Activated CD4-positive, alpha-beta T cell treated with anti-CD3 and anti-CD28 coated beads, Interleukin-2, amount 50 U/mL, for 1 hour (primary cell): Measurements from ENCODE around the gene SRSF9.
"Not testable (repeated sequence)": the region's sequence is repeated elsewhere in the genome, so short reads cannot be mapped to it uniquely, and the experiment has no call there.

Experiments
- DNase-seq: peaks from one replicate; pipeline ENCODE4 v3.0.0-alpha.2; 2020

The SRSF9 gene, protein sequence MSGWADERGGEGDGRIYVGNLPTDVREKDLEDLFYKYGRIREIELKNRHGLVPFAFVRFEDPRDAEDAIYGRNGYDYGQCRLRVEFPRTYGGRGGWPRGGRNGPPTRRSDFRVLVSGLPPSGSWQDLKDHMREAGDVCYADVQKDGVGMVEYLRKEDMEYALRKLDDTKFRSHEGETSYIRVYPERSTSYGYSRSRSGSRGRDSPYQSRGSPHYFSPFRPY

DNA sequence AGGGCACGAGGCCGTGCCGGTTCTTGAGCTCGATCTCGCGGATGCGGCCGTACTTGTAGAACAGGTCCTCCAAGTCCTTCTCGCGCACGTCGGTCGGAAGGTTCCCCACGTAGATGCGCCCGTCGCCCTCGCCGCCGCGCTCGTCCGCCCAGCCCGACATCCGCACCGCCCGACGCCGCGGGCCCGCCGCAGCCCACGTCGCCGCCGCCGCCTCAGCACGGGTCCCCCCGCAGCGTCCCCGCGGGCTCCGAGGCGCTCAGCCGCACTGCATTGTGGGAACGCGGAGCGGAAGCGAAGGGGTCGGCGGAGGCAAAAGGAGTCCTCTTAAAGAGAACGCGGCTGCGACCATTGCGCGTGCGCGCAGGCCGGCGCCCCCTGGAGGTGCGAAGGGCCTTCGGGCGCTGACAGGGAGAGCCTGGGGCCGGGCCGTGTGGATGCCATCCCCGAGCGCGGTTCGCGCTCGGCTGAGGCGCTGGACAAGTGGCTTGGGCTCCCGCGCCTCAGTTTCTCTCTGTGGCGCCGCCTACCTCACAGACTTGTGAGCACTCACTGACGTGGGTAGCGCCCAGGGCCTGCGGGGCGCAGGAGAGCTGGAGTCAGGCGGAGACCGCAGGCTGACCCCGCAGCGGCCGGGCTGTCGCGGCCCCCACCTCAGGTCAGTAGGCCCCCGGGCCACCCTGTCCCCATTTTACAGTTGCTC is at the start of gene SRSF9:
SRSF9 (minus strand) TSS at position 299 of the 700 bp plus-strand sequence; CDS start at position 160, 139 bp downstream.
- peak; percentile 96 for DNase-seq

DNA sequence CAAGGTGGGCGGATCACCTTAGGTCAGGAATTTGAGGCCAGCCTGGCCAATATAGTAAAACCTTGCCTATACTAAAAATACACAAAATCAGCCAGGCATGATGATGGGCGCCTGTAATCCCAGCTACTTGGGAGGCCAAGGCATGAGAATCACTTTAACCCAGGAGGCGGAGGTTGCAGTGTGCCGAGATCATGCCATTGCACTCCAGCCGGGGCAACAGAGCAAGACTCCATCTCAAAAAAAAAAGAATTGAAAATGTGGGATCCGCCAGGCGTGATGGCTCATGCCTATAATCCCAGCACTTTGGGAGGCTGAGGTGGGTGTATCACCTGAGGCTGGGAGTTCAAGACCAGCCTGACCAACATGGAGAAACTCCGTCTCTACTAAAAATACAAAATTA is 49.8 kb upstream of the SRSF9 start:
- not testable (repeated sequence) for DNase-seq

DNA sequence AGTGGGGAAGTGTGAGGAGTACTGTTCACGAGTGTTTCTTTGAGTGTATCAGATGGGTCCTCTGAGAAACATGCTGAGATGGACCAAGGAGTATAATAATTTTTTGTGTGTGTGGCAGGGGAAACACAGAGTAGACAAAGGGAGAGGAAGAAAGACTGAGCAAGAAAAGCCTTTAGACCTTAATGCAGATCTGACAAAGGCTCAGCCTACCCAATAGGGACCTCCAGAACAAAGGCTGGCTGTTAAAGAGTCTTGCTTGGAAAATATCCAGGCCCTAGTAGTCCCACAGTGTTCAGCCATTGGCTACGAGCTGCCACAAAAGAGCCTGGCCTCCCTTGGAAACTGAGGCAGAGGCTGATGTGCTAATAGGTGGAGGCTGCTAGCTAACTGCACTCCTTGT is 45.9 kb upstream of the SRSF9 start:
- DNase-seq = no peak

DNA sequence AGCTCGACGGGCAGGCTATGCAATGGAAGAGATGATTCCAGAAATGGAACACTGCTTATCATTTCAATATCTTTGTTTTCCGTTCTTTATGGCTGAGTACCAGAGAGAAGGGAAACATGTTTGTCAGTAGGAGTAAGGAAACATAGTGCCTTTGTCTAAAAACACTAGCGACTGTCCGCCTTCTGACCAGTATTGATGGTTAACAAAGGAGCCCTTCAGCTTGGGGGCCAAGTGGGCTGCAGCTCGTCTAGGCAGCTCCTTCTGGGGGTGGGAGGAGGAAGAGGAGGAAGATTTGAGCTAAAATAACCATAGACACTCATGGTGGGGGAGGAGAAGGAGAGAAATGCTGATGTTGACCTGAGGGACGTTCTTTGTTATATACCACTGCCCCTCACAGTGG is 44.5 kb upstream of the SRSF9 start:
- no peak for DNase-seq

DNA sequence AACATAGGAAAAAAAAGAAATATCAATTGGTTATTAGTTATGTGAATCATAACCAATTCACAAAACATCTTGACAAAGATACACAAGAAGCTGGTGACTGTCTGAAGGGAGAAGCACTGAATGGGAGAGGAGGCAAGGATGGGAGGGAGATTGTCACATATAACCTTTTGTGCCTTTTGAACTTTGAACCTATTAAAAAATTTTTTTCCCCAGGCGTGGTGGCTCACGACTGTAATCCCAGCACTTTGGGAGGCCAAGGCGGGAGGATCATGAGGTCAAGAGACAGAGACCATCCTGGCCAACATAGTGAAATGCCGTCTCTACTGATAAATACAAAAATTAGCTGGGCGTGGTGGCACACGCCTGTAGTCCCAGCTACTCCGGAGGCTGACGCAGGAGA is 39.0 kb upstream of the SRSF9 start:
- no peak for DNase-seq

DNA sequence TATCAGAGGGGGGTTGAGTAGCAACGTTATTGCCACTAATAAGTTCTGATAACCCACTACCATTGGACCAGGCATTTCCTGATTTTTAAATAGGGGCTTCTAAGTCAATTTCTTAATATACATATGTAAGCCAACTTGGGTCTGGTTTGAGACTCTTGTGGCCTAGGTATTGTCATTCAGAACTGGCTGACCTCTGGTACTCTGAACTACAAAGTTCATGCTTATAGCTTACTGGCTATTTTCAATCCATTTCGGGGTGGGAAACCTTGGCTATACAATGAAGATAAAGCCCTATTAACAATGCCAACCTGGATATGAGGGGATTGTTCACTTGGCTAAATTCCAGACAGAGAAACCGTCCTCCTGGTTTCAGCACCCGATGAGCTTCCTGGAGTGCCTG is 35.0 kb upstream of the SRSF9 start:
- DNase-seq = no peak

DNA sequence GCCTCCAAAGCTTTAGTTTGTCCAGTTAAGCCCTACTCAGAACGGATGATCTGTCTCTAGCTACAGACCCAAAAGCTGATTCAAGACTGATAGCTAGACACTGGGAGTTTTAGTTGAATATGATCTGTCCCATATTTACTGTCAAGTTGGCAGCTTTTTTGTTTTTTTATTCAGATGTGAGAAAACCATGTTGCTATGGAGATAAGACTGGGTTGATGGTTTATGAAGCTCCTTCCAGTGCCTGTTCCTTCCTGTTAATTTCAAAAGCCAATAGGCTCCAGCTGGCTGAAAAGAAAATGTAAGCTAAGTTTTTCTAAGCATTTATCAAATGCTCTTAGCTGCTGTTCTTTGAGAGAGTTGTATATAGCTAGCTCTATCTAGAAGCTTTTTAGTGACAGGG is 31.0 kb upstream of the SRSF9 start:
- no peak for DNase-seq

DNA sequence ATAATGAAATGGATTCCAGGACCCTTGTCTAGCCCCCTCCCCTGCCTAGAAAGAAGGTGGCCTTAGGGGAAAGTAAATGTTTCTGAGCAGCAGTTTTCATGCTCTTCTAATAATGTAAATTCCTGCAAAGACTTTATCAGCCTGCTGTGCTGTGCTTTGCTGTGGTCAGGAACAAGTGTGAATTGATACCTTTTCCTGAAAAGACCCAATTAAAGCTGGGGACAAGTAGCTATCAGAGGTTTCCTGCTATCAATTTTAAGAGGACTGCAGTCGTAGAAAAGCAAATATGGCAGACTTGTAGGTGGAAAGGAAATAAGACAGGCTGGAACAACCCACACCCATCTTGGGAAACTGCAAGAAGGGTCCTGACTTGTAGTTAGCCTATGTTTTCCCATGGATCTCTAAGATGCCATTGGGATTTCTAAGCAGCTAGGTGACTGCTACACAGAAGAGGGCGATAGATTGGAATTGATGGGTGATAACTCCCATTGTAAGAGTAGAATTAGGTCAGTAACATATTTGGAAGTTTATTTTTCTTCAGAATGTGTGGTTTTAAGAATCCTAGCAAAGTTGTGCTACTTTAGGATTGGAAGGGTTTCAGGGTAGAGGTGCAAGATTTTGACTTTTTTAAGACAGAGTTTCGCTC is 29.4 kb upstream of the SRSF9 start:
- no peak for DNase-seq

DNA sequence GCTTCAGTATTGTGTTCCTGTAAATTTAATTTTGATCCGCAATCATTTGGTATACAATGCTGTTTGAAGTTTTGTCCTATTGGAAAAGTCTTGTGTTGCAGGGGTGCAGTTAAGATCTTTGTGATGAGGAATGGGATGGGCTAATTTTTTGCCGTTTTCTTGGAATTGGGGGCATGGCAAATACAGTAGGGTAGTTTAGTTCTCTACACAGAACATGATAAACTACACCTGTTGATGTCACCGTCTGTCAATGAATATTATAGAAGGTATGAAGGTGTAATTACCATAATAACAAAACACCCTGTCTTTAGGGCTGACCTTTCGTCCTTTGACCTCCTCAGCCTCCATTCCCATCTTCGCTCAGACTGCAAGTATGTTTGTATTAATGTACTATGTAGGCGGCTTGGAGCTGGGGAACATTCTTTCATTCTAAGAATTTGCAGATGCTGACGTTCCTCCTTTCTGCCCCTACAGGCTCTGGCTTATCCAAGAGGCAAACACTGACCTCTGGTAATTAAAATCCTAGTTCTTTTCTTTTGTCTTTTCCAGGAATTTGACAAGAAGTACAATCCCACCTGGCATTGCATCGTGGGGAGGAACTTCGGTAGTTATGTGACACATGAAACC is 28.1 kb upstream of the SRSF9 start:
- DNase-seq = no peak

DNA sequence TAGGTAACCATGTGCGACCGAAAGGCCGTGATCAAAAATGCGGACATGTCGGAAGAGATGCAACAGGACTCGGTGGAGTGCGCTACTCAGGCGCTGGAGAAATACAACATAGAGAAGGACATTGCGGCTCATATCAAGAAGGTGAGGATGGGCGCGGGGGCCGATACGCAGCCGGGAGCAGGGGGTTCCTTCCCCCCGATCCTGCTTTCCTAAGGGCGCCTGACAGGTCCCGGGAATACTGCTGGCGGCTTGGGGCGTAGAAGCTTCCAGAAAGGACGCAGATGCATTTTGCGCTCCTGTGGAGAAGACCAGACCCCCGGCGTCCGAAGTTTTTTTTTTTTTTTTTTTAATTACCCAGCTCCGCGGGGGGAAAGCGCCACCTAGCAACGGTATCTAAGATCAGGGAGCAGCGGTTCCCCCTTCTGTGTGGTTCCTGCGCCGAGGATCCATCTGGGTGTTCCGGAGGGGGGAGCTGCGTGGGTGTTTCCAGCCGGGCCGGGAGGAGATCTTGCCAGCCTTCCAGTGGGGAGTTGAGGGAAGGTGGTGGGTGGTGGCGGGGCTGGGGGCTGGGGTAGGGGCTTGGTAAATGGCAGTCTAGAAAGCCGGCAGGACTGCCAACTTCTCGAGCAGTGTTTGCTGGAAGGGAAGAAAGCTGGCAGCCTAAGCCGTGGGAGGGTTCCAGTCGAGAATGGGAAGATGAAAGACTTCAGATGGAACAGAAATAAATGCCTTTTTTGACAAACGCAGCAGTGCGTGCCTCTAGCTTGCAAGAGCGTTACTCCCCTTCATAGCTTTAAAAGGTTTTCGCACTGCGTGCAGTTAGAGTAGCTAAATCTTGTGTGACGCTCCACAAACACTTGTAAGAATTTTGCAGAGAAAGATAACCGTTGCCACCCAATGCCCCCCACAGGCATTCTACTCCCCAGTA is 27.1 kb upstream of the SRSF9 start:
- DNase-seq = peak; percentile 38

DNA sequence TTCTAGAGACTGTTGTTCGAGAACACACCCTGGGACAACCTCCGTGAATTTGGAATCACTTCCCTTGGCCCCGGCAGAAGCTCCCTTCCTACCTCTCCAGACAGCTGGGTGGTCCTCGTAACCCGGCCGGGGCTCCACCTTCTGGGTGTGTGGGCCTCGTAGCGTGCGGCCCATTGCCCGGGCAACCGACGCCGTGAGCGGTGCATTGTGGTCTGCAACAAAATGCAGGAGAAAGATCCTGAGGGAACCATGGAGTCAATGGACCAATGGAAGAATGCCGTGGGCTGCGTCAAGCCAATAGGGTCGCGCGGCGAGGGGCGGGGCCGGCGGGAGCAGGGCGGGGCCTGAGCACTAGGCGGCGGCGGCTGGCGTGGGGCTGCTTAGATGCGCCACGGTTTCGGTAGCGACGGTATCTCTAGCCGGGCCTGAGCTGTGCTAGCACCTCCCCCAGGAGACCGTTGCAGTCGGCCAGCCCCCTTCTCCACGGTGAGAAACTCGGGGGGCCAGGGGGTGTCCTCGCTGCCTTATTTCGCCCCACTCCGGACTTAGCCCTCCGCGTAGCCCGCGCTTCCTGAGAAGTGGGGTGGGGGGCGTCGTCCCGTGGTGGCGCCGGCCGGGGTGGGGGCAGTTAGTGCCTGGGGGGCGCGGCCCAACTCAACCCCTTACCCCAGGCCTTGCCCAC is 26.3 kb upstream of the SRSF9 start, which contains the start of gene DYNLL1:
DYNLL1 (plus strand) TSS at position 383 of the 682 bp plus-strand sequence. CDS start 309 bp downstream, outside the sequence.
- peak; percentile 98 for DNase-seq

DNA sequence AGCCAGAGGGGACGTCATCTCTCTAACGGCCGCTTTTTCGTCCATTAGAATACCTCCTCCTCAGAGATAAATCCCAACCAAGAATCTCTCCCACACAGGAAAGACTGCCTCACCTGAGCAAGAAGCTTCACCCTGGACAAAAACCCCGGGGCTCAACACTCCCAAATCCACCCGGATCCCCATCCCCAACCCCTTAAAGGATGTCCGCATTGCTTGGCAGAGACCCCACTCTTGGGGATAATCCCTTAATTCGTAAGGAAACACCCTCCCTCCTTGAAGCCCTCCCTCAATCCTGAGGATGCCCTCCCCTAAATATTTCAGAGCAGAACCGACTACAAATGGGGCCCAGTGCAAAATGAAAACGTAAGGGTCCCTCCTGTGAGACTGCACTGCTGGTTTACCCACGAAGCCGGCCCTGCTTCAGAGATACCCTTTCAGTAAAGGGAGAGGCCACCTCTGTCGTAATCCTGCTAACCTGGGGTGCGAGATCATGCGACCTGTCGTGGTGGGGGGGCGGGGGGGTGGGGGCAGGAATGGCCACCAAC is 25.7 kb upstream of the SRSF9 start:
- no peak for DNase-seq

DNA sequence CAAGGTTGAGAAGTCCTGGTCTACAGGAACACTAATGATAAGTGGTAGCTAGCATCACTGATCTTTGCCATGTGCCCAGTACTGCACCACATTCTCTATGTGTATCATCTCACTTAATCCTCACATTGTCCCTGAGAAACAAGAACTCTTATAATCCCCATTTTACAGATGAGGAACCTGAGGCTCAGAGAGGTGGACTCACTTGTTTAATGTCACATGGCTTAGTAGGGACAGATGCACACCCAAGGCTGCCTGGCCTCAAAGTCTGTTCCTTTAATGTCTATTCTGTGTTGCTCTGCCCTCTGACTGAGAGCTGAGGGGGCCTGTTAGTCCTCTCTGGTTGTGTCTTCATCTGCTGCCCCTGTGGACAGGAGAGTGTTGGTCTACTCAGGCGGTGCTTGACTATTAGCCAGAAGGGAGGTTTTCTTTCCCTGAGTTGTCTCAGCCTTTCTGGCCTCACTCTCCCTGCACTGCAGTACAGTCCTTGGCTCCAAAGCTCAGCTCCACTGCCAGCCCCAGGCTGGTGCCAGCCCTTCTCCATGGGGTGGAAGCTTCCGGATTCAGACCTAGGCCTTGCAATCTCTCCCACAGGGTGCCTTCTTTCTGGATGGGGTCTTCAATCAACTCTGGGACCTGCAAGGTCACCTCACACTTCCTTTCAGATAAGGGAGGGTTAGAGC is 21.4 kb upstream of the SRSF9 start:
- no peak for DNase-seq

DNA sequence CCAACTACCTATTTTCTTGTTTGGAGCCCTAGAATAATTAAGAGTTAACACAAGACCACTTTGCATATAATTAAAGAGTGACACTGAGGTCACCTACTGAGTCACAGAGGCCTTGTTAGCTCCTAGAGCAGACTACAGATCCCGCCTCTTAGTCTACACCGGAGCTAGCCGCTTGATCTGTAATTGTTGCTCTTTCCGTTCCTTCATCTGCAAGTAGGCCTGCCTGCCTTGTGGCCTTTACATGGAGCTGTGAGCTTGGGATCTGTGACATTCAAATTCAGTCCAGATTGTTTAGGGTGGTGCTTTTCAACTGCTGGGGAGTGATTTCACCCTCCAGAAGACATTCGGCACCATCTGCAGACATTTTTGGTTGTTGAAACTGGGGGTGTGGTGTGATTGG is 20.8 kb upstream of the SRSF9 start:
- no peak for DNase-seq

DNA sequence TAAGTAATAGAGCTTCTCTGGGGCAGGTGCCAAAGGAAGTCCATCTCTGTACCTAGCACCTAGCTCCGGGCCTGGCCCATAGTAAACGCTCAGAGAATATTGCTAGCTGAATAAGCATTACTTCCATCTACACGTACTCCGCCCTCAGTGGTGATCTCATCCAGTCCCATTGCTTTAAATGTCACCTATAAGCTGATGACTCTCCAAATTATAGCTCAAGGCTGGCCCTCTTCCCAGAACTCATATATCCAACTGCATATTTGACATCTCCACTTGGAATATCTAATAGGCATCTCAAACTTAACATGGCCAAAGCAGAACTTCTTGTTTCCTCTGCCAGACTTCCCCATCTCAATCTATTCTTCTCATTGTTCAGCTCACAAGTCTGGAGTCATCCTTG is 19.5 kb upstream of the SRSF9 start:
- DNase-seq = no peak

DNA sequence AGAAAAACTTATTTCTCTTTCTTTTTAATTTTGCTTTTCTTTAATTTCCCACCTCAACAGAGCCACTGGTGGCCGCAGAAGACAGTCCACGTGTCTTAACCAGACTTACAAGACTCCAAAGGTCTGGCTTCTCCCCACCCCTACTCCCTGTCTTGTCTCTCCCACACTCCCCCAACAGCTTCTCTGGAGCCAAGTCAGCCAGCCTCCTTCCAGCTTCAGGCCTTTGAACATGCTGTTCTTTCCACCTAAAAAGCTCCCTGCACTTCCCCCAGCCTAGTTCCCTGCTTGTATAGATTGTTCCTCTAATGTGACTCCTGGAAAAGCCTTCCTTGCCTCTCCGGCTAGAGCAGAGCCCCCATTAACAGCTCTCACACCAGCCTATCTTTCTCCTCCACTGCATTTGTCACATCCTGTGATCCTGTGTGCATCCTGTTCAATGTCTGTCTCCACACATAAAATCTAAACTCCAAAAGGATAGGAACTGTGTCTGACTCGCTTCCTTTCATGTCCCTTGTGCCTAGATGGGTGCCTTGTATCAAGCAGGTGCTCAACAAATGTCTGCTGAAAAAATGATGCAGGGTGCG is 18.6 kb upstream of the SRSF9 start:
- DNase-seq = no peak

DNA sequence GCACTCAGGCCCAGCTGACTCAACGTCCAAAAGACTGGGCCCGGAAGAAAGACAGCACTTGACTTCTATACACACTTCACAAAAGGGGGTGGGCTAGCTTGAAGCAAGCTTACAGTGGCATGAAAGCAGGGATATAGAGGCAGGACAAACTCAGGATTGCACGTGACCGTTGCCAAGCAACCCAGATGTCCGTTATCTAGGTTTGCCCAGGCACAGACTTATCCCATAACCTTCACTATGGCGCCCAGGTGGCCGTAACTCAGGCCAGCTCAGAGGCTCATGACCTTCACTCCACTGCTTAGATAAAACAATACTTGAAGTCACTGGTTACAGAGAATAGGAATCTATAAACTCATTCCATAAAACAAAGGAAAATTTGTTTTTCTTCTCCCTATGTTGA is 18.0 kb upstream of the SRSF9 start:
- not testable (repeated sequence) for DNase-seq

DNA sequence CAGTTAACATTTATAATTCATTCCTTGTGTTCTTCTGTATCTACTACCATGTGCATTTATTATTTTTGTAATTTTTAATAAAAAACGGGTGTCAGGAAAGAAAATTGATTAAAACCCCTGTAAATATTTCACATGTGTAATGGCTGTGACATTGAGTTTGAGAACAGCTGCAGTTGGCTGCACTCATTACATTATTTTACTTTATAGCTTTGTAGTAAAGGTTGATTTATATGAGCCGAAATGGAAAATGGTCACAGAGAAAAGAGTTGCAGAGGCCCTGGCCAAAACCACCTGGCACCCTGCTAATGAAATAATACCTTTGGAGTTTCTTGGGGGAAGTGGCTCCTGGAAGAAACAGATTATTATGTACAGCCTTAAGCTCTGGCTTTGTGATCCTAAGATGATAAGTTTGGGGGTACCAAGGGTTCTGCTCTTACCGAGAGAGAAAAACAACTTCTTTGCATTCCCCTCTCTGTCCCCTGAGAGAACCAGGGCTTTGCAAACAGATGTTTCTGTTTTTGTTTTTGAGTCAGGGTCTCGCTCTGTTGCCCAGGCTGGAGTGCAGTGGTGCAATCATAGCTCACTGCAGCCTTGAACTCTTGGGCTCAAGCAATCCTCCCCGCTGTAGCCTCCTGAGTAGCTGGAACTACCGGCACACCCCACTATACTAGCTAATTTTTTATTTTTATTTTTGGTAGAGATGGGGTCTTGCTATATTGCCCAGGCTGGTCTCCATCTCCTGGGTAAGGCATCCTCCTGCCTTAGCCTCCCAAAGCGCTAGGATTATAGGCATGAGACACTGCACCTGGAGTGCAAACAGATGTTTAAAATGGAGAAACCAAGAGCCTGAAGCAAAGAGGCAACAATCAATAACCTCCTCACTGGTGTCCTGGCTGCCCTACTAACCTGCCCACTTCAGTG is 16.7 kb upstream of the SRSF9 start:
- DNase-seq = no peak

DNA sequence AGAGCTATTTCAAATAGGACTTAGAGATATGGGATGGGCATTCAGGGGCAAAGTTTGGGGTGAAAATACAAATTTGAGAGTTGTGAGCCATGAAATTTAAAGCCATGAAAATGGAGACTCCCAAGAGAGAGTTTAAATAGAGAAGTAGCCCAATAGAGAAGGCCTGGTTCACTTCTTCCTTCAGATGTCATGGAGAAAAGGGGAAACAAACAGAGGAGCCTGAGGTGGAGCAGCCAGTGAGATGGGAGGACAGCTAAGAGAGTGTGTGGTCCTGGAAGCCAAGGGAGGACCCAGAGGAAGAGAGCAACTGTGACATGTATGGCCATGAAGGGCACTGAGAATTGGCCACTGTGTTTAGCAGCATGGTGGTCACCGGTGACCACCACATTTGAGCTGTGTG is 14.1 kb upstream of the SRSF9 start:
- DNase-seq = no peak
